Aorta (tissue), 5 donors: Measurements from ENCODE around the gene CHST7. TPM values are rescaled to one million over a fixed set of nuclear protein-coding genes. Genes with fewer than 3 reads are reported as not detected.

Experiments
- ATAC-seq: fragments of 200-7000 bp; cut with Tn5 transposase; one replicate; pipeline ENCODE4 v1.9.1; 2022; ENCODE audit warnings: moderate library complexity; ENCODE audit not compliant: low FRiP score
- DNase-seq, 2 donors: peaks; one replicate each; pipeline ENCODE4 v3.0.0-alpha.2; 2020
- H3K27ac ChIP-seq, 2 donors: one replicate each; pipeline ENCODE4 v1.5.1; 2013; ENCODE audit warnings: low read length in 2 of 2, mild to moderate bottlenecking in 2 of 2, moderate library complexity in 2 of 2, control low read depth in 1 of 2, inconsistent platforms in 1 of 2, low read depth in 1 of 2
- H3K27me3 ChIP-seq, 2 donors: one replicate each; pipeline ENCODE4 v1.6.1; 2013; ENCODE audit warnings: control low read depth in 1 of 2, low read length in 1 of 2, mild to moderate bottlenecking in 1 of 2, moderate library complexity in 1 of 2; ENCODE audit not compliant: insufficient read depth in 2 of 2, control insufficient read depth in 1 of 2
- H3K36me3 ChIP-seq, 2 donors: one replicate each; pipeline ENCODE4 v1.6.1; 2013; ENCODE audit warnings: control low read depth in 1 of 2, low read length in 1 of 2, mild to moderate bottlenecking in 1 of 2; ENCODE audit not compliant: insufficient read depth in 2 of 2, control insufficient read depth in 1 of 2
- H3K4me1 ChIP-seq, 2 donors: one replicate each; pipeline ENCODE4 v1.6.1; 2013; ENCODE audit warnings: low read length in 2 of 2, control low read depth in 1 of 2, mild to moderate bottlenecking in 1 of 2, moderate library complexity in 1 of 2; ENCODE audit not compliant: insufficient read depth in 2 of 2, control insufficient read depth in 1 of 2
- H3K4me3 ChIP-seq, 2 donors: one replicate each; pipeline ENCODE4 v1.5.1; 2013; ENCODE audit warnings: low read length in 2 of 2, control low read depth in 1 of 2, mild to moderate bottlenecking in 1 of 2
- H3K9me3 ChIP-seq: one replicate; pipeline ENCODE4 v1.6.1; 2013; ENCODE audit warnings: mild to moderate bottlenecking, low read length; ENCODE audit not compliant: control insufficient read depth
- WGBS, 2 donors: extraction: QIAGEN DNeasy Blood & Tissue Kit; methylation state at CpG; one replicate each; pipeline ENCODE4 v1.1.7; 2013; 5-methylcytosine and 5-hydroxymethylcytosine counted together
- intact Hi-C, 2 donors: fragments of 100-400 bp; cut with DNase I; formaldehyde crosslinking; loops; one replicate each; pipeline versions ENCODE4 v1.14.2 to v1.15.0; 2022
- polyA plus RNA-seq, 2 donors: library from polyadenylated mRNA; stranded (reverse); fragments of 200-250 nt; gene quantifications; one replicate each; pipeline ENCODE4 v1.2.3, GENCODE V29; 2013
- total RNA-seq, 2 donors: library from RNA; stranded (reverse); fragmentation: NEBNext Ultra II Directional; extraction: Animal tissue kit (Norgen Biotek cat#: 25700); gene quantifications; one replicate each; pipeline ENCODE4 v1.2.1, GENCODE V29; 2021
- donor health status: healthy with polysubstance abuse.
- donor health status: Bipolar disorder and iron deficiency.
- donor health status: DM: no; HTN: no; CAD: no.
- donor health status: DM: no; HTN: no; CAD: no.
- donor health status: DM: yes; HTN: yes; CAD: no.

The CHST7 gene
- total and polyA plus RNA-seq, 4 donors, result 1.0 to 9.4 (median 6.8) TPM

- Histone ChIP-seq H3K27ac (no peak overlapping the region), H3K4me1 (peaks cover 0 to 2% of the 10 kb centered on the region in 2 donors), H3K27me3 (no peaks in the 10 kb centered on the region), H3K9me3 (no peaks in the 10 kb centered on the region), H3K36me3 (no peaks in the 10 kb centered on the region), H3K4me3 (no peak overlapping the region)
- WGBS, 2 donors, result 10 to 43% methylated on average over 3 of the region's 3 CpGs
- DNase-seq (no peak), ATAC-seq (no peak)
- intact Hi-C loops, result loop anchor here in 1 of 2 donors (10.0 kb wide), 2 partner anchors 58 to 108 kb away; no protein-coding TSS in a partner anchor
Observed at GRCh38 chrX:46576458-46576857, 2.9 kb downstream of the CHST7 start.

- H3K4me3 ChIP-seq, result no peak overlapping the region
- H3K9me3 ChIP-seq, result no peaks in the 10 kb centered on the region
- ATAC-seq, result no peak
- no peaks in the 10 kb centered on the region for H3K36me3 ChIP-seq
- H3K27ac ChIP-seq, result no peak overlapping the region
- intact Hi-C loops, result loop anchor here in 1 of 2 donors (10.0 kb wide), 2 partner anchors 57 to 107 kb away; no protein-coding TSS in a partner anchor
- WGBS, 2 donors, result 53 to 56% methylated on average over 7 of the region's 7 CpGs
- H3K4me1 ChIP-seq, result peaks cover 0 to 2% of the 10 kb centered on the region in 2 donors
- no peaks in the 10 kb centered on the region for H3K27me3 ChIP-seq
- no peak for DNase-seq
Observed at GRCh38 chrX:46577221-46578005, 3.8 kb downstream of the CHST7 start.

- 99 to 100% methylated on average over 1 of the region's 1 CpG for WGBS, 2 donors
- ATAC-seq, result no peak
- no peak for DNase-seq
- Histone ChIP-seq H3K27ac (no peak overlapping the region), H3K4me1 (peaks cover 0 to 2% of the 10 kb centered on the region in 2 donors), H3K36me3 (no peaks in the 10 kb centered on the region), H3K4me3 (no peak overlapping the region), H3K27me3 (no peaks in the 10 kb centered on the region), H3K9me3 (no peaks in the 10 kb centered on the region)
- intact Hi-C loops, result loop anchor here in 1 of 2 donors (10.0 kb wide), 2 partner anchors 56 to 106 kb away; no protein-coding TSS in a partner anchor
Observed at GRCh38 chrX:46579250-46579649, 5.7 kb downstream of the CHST7 start.

GRCh38 chrX:46580613-46581012, 7.0 kb downstream of the CHST7 start:
- no peaks in the 10 kb centered on the region for H3K36me3 ChIP-seq
- WGBS, 2 donors, result 95 to 97% methylated on average over 6 of the region's 6 CpGs
- H3K9me3 ChIP-seq, result no peaks in the 10 kb centered on the region
- DNase-seq (no peak), ATAC-seq (no peak)
- H3K27me3 ChIP-seq, result no peaks in the 10 kb centered on the region
- H3K4me1 ChIP-seq, result peaks cover 0 to 2% of the 10 kb centered on the region in 2 donors
- no peak overlapping the region for H3K27ac ChIP-seq
- H3K4me3 ChIP-seq, result no peak overlapping the region
- intact Hi-C loops, result no loop called here

- H3K4me3 ChIP-seq, result no peak overlapping the region
- no peaks in the 10 kb centered on the region for H3K9me3 ChIP-seq
- H3K36me3 ChIP-seq, result no peaks in the 10 kb centered on the region
- H3K4me1 ChIP-seq, result no peaks in the 10 kb centered on the region
- no peak for DNase-seq
- no peaks in the 10 kb centered on the region for H3K27me3 ChIP-seq
- H3K27ac ChIP-seq, result peak overlapping the region in 1 of 2 donors; percentile 19
- WGBS, 2 donors, result 20 to 22% methylated on average over 3 of the region's 3 CpGs
- no peak for ATAC-seq
- intact Hi-C loops, result no loop called here
Observed at GRCh38 chrX:46582325-46582724, 8.8 kb downstream of the CHST7 start.

- H3K27ac ChIP-seq, result no peak overlapping the region
- intact Hi-C loops, result no loop called here
- H3K9me3 ChIP-seq, result no peaks in the 10 kb centered on the region
- H3K4me1 ChIP-seq, result no peaks in the 10 kb centered on the region
- no peaks in the 10 kb centered on the region for H3K27me3 ChIP-seq
- 2 to 14% methylated on average over 1 of the region's 1 CpG for WGBS, 2 donors
- no peaks in the 10 kb centered on the region for H3K36me3 ChIP-seq
- H3K4me3 ChIP-seq, result no peak overlapping the region
- DNase-seq (no peak), ATAC-seq (no peak)
Observed at GRCh38 chrX:46582966-46583365, 9.4 kb downstream of the CHST7 start.

- H3K27ac ChIP-seq, result no peak overlapping the region
- intact Hi-C loops, result no loop called here
Observed at GRCh38 chrX:46584736-46585135, 11.2 kb downstream of the CHST7 start.

GRCh38 chrX:46587158-46587557, 13.6 kb downstream of the CHST7 start:
- Histone ChIP-seq H3K4me3 (no peak overlapping the region), H3K27me3 (peaks cover 0 to 3% of the 10 kb centered on the region in 2 donors), H3K36me3 (no peaks in the 10 kb centered on the region), H3K9me3 (no peaks in the 10 kb centered on the region), H3K27ac (no peak overlapping the region), H3K4me1 (no peaks in the 10 kb centered on the region)
- intact Hi-C loops, result no loop called here
- DNase-seq (no peak), ATAC-seq (no peak)
- 5 to 28% methylated on average over 5 of the region's 5 CpGs for WGBS, 2 donors

More at GRCh38 chrX:46584736-46585135, 11.2 kb downstream of the CHST7 start:
- Histone ChIP-seq H3K4me3 (no peak overlapping the region), H3K9me3 (no peaks in the 10 kb centered on the region), H3K27me3 (peaks cover 0 to 3% of the 10 kb centered on the region in 2 donors), H3K4me1 (no peaks in the 10 kb centered on the region), H3K36me3 (no peaks in the 10 kb centered on the region)
- ATAC-seq (no peak), DNase-seq (no peak)
- WGBS, 2 donors, result 14 to 23% methylated on average over 2 of the region's 2 CpGs

GRCh38 chrX:46587753-46588171, 14.2 kb downstream of the CHST7 start:
- H3K27me3 ChIP-seq, result peaks cover 0 to 3% of the 10 kb centered on the region in 2 donors
- H3K4me1 ChIP-seq, result no peaks in the 10 kb centered on the region
- no peaks in the 10 kb centered on the region for H3K9me3 ChIP-seq
- no peaks in the 10 kb centered on the region for H3K36me3 ChIP-seq
- 1 to 11% methylated on average over 5 of the region's 5 CpGs for WGBS, 2 donors
- H3K27ac ChIP-seq, result peak overlapping the region in 1 of 2 donors; percentile 86
- ATAC-seq (peak; percentile 37), DNase-seq (no peak)
- peak overlapping the region in 1 of 2 donors; percentile 26 for H3K4me3 ChIP-seq
- intact Hi-C loops, result no loop called here
